Right lobe of liver (tissue), 4 donors: ENCODE data around the gene STXBP6.

ENCODE experiments used
- CTCF ChIP-seq, 4 donors: fragments of 200-600 bp in 3 of 4; fragments of 450-650 bp in 1 of 4; IDR thresholded peaks; one replicate each; pipeline versions ENCODE4 v1.5.1 to v1.8.0; 2016 to 2022; ENCODE audit warnings: antibody characterized with exemption in 4 of 4, mild to moderate bottlenecking in 2 of 4
- POLR2A ChIP-seq: fragments of 450-650 bp; IDR thresholded peaks from one replicate; pipeline ENCODE4 v1.6.1; 2017; ENCODE audit warnings: antibody characterized with exemption, mild to moderate bottlenecking
- donor health status: DM: no; HTN: no; CAD: no.
- donor health status: DM: no; HTN: no; CAD: no.
- donor health status: DM: no; HTN: yes; CAD: no.

DNA sequence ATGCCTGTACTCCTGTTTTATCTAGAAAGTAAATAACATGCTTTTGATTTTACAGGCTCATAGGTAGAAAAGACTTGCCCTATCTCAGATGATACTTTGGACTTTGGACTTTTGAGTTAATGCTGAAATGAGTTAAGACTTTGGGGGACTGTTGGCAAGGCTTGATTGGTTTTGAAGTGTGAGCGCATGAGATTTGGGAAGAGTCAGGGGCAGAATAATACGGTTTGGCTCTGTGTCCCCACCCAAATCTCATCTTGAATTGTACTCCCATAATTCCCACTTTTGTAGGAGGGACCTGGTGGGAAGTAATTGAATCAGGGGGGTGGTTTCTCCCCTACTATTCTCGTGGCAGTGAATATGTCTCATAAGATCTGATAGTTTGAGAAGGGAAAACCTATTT lies 259.8 kb downstream of the STXBP6 start:
- TF ChIP-seq CTCF (IDR thresholded peaks at IDR 0.05), result no peak
- no peak for TF ChIP-seq POLR2A
